ENCODE data around the gene C11orf98.

C11orf98 gene

DNA sequence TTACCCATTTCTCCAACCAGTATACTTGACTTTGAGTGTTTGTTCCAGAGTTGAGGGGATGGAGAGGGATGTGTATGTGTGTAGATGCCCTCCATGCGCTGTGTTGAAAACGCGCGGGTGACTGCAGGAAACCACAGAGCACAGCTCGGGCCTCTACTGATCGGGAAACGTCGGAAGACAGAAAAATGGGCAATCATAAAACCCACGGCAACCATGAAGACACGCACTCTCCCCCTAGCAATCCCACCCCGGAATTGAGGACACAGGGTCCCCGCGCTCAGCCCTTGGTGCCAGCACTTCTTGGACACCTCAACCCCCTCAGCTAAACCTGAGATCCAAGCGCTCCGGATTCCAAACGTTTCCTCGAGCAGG, 6.2 kb upstream of the C11orf98 start:
- DNase-seq = no peak
- Histone ChIP-seq H3K4me3 (ENCODE audit: low read depth, low read length) (peak overlapping the region; percentile 77), H3K4me1 (no peaks in the 10 kb centered on the region), H3K27me3 (no peaks in the 10 kb centered on the region), H3K36me3 (peaks cover 18% of the 10 kb centered on the region), H3K9me3 (no peaks in the 10 kb centered on the region)
- TF ChIP-seq, protein P1, sequence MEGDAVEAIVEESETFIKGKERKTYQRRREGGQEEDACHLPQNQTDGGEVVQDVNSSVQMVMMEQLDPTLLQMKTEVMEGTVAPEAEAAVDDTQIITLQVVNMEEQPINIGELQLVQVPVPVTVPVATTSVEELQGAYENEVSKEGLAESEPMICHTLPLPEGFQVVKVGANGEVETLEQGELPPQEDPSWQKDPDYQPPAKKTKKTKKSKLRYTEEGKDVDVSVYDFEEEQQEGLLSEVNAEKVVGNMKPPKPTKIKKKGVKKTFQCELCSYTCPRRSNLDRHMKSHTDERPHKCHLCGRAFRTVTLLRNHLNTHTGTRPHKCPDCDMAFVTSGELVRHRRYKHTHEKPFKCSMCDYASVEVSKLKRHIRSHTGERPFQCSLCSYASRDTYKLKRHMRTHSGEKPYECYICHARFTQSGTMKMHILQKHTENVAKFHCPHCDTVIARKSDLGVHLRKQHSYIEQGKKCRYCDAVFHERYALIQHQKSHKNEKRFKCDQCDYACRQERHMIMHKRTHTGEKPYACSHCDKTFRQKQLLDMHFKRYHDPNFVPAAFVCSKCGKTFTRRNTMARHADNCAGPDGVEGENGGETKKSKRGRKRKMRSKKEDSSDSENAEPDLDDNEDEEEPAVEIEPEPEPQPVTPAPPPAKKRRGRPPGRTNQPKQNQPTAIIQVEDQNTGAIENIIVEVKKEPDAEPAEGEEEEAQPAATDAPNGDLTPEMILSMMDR (IDR thresholded peaks at IDR 0.05; ENCODE audit: low read depth, low read length) = no peak

DNA sequence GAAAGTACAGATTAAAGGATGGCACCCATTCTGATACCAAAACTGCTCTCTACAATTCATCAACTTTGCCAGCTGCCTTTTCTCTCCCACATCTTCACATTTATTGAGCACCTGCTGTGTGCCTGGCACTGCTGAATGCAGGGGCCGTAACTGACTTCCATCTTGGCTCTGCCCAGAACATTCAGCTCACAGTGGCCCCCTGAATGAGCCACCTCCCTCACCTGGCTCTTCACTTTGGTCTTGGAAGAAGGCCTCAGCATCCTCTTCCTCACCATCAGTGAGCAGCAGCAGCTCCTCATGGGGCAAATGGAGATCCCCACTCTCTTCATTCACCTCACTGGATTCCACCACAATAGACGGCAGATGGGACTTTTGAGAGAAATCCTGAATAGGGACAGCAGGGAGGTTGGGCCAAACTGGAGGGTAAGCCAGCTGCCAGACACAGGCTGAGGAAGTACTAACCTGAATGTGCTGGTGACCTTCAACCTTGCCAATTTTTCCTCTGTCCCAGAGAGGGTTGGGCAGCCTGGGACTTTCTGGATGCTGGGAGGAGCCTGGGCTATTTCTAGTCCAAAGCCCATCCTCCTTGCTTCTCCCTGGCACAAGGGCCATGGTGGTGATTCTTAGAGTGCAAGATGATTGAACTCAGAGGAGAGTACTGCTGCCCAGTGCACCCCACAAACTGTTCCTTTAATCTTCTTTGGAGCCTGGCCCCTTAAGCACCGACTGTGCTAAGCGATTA, 4.6 kb upstream of the C11orf98 start:
- Histone ChIP-seq H3K9me3 (no peaks in the 10 kb centered on the region), H3K36me3 (peaks cover 23% of the 10 kb centered on the region), H3K27me3 (no peaks in the 10 kb centered on the region), H3K4me1 (no peaks in the 10 kb centered on the region), H3K4me3 (ENCODE audit: low read depth, low read length) (no peak overlapping the region)
- no peak for DNase-seq
- TF ChIP-seq, protein P1 (IDR thresholded peaks at IDR 0.05; ENCODE audit: low read depth, low read length) = no peak

DNA sequence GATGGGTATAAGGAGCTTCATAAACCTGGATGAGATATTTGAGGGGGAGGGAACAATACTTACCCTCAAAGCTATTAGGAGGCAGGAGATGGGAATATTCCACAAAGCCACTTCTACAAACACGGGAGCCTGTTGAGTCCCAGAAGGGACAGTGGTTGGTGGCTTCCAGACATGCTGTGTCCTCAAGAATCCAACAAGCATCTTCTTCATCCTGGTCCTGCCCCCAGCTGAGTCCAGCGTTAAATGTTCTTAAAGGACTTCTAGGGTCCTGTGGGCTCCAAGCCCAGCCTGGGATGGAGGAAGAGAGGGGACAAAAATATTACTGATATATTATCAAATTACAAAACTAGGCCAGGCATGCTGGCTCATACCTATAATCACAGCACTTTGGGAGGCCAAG, 2.5 kb upstream of the C11orf98 start:
- TF ChIP-seq, protein P1 (IDR thresholded peaks at IDR 0.05; ENCODE audit: low read depth, low read length) = no peak
- no peaks in the 10 kb centered on the region for H3K9me3 ChIP-seq
- H3K4me3 ChIP-seq (ENCODE audit: low read depth, low read length) = peak overlapping the region; percentile 93
- DNase-seq = no peak
- peaks cover 24% of the 10 kb centered on the region for H3K36me3 ChIP-seq
- no peaks in the 10 kb centered on the region for H3K4me1 ChIP-seq
- no peaks in the 10 kb centered on the region for H3K27me3 ChIP-seq

DNA sequence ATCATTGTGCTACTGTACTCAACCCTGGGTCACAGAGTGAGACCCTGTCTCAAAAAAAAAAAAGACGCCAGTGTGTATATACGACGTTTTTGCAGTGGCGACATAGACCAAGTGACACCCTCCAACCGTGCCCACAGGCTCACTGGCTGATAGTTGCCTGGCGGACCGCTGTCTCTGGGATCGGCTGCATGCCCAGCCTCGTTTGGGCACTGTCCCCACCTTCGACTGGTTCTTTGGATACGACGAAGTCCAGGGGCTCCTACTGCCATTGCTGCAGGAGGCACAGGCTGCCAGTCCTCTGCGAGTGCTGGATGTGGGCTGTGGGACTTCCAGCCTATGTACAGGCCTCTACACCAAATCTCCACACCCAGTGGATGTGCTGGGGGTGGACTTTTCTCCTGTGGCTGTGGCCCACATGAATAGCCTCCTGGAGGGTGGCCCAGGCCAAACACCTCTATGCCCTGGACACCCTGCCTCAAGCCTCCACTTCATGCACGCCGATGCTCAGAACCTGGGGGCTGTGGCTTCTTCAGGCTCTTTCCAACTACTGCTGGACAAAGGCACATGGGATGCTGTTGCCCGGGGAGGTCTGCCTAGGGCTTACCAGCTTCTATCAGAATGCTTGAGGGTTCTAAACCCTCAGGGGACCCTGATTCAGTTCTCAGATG, 1.4 kb upstream of the C11orf98 start:
- TF ChIP-seq, protein P1 (IDR thresholded peaks at IDR 0.05; ENCODE audit: low read depth, low read length) = no peak
- Histone ChIP-seq H3K27me3 (no peaks in the 10 kb centered on the region), H3K9me3 (no peaks in the 10 kb centered on the region), H3K4me3 (ENCODE audit: low read depth, low read length) (peak overlapping the region; percentile 93), H3K36me3 (peaks cover 27% of the 10 kb centered on the region), H3K4me1 (no peaks in the 10 kb centered on the region)
- DNase-seq = no peak

DNA sequence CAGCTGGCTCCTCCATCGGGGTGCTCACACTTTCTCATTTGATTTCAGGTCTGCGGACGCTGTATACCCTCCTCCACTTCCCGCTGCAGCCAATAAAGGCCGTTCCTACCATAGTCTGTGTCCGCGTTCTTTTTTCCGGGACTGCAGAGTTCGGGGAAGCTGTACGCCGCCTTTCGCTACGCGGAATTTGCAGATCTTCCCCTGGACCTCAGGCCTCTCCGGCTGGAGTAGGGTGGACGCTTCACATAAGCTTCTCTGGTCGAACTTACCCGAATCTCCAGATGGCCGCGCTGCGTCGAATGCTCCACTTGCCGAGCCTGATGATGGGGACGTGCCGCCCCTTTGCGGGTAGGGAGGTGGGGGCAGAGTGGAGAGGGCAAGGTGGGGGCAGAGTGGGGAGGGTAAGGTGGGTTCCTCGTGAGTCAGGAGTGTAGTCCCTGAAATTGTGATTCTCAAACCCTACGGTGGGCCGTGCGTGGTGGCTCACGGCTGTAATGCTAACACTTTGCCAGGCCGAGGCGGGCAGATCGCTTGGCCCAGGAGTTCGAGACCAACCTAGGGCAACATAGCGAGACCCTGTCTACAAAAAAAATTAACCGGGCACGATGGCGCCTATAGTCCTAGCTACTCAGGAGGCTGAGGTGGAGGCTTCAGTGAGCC, 719 bp upstream of the C11orf98 start:
- Histone ChIP-seq H3K27me3 (no peaks in the 10 kb centered on the region), H3K36me3 (peaks cover 27% of the 10 kb centered on the region), H3K4me1 (no peaks in the 10 kb centered on the region), H3K4me3 (ENCODE audit: low read depth, low read length) (peak overlapping the region; percentile 93), H3K9me3 (no peaks in the 10 kb centered on the region)
- DNase-seq = peak; percentile 24
- TF ChIP-seq, protein P1 (IDR thresholded peaks at IDR 0.05; ENCODE audit: low read depth, low read length) = no peak

Data from BE2C (cell line).